ENCODE data around the gene LBHD2. TPM values are rescaled to one million over a fixed set of nuclear protein-coding genes. Genes with fewer than 3 reads are reported as not detected.

Gene LBHD2
- total and polyA plus RNA-seq, 2 of the 13 experiments (the other 11 are each of a cell fraction or from before 2014, with no cell fraction given), result 0.67 to 1.00 TPM

DNA sequence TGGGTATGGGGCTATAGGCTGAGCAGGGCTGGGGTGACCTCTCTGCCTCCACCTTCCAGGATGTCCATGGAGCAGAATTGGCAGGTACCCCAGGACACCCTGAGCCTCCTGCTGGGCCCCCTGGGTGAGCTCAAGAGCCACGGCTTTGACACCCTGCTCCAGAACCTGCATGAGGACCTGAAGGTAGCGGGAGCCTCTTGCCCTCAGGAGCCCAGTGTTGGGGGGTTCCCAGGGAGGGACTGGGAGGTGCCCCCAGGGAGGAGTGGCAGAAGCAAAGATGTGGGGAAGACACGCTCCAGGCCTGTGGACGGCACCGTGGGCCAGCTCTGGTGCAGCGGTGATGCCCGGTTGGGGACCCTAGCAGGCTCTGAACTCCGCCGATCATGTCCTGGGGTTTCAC lies 47.6 kb downstream of the LBHD2 start:
- no TSS peak for BruUV-seq (replicated peaks)
- Histone ChIP-seq H3K4me1 (ENCODE audit: insufficient read depth, low read length) (peaks cover 37% of the 10 kb centered on the region), H3K36me3 (replicated peaks in 1 of 2; ENCODE audit: control insufficient read depth in 1 of 2, insufficient read depth in 2 of 2, low read length in 2 of 2) (no peaks in the 10 kb centered on the region), H3K4me3 (replicated peaks in 1 of 3; ENCODE audit: insufficient read depth in 1 of 3, low read depth in 2 of 3, low read length in 3 of 3) (no peak overlapping the region), H2AFZ (ENCODE audit: low read length) (no peak overlapping the region), H3K9me3 (ENCODE audit: low read length) (no peaks in the 10 kb centered on the region), H3K27ac (ENCODE audit: extremely low read length, insufficient read depth, low read length) (no peak overlapping the region), H3K9ac (ENCODE audit: insufficient read depth, low read depth, low read length) (no peak overlapping the region), H3K4me2 (ENCODE audit: low read depth, low read length) (no peak overlapping the region), H3K27me3 (ENCODE audit: control insufficient read depth in 1 of 2, insufficient read depth in 2 of 2, low read length in 2 of 2) (peaks cover 6 to 40% of the 10 kb centered on the region in 2 experiments; a peak in 3 of 5 replicates), H4K20me1 (ENCODE audit: insufficient read depth, low read length) (no peaks in the 10 kb centered on the region; the same call in 1 of the 2 replicates), H3K79me2 (ENCODE audit: insufficient read depth, low read length) (no peaks in the 10 kb centered on the region)
- 70% methylated on average over 2 of the region's 9 CpGs for WGBS (ENCODE audit: low lambda C conversion rate)
- in situ Hi-C loops (cut with HindIII; ENCODE audit: extremely low pct_ligation_motif_present, low pct_unique_long_range_greater_than_20kb) (no loop called here), intact Hi-C loops (cut with micrococcal nuclease; ENCODE audit: unreplicated experiment) (no loop called here)
- no peak for TF ChIP-seq ZNF781 (CRISPR knock-in tag; IDR thresholded peaks at IDR 0.05; ENCODE audit: borderline replicate concordance, not compliant biosample characterization)
- TF ChIP-seq KAT8 (CRISPR knock-in tag; IDR thresholded peaks at IDR 0.05), result no peak
- no peak for TF ChIP-seq PTBP1 (IDR thresholded peaks at IDR 0.05; ENCODE audit: low read depth, low read length, poor library complexity, severe bottlenecking)
- TF ChIP-seq NFKBIZ (CRISPR knock-in tag; IDR thresholded peaks at IDR 0.05), result no peak
- no peak for TF ChIP-seq ZNF746 (CRISPR knock-in tag; IDR thresholded peaks at IDR 0.05)
- no peak for TF ChIP-seq ZBTB21 (CRISPR knock-in tag; IDR thresholded peaks at IDR 0.05)
- DNase-seq (ENCODE audit: low spot score), result no peak
- FAIRE-seq, result no peak
- POLR2A ChIA-PET, result no interaction called here
- no peak for ATAC-seq
- CTCF ChIA-PET (ENCODE audit: low intra/inter-chr PET ratio, low total read pairs), result no interaction called here

DNA sequence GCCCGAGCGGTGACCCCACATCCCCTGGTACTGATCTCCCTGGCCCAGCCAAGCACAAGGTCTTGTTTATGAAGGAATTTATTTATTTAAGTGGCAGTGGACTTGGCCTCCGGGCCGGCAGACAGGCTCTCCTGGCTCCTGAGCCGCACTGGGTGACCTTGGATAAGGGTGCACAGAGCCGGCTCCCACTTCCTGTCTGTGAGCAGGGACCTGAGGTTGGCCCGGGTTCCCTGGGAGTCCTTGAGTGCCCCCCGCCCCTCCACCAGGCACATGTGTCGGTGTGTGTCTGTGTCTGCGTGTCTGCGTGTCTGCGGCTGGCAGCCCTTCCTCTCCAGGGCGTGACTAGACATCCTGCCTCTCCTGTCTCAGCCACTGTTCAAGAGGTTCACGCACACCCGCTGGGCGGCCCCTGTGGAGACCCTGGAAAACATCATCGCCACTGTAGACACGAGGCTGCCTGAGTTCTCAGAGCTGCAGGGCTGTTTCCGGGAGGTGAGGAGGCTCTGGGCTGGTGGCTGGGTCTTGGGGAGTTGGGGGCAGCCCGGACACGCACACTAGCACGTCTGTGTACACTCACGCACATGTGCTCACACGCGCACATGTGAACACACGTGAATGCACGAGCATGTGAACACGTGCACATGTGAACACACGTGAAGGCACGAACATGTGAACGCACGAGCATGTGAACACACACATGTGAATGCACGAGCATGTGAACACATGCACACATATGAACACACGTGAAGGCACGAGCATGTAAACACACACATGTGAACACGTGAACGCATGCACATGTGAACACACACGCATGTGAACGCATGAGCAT lies 48.6 kb downstream of the LBHD2 start:
- intact Hi-C loops (cut with micrococcal nuclease; ENCODE audit: unreplicated experiment), result no loop called here
- Histone ChIP-seq H3K9ac (ENCODE audit: insufficient read depth, low read depth, low read length) (no peak overlapping the region), H4K20me1 (ENCODE audit: insufficient read depth, low read length) (no peaks in the 10 kb centered on the region; the same call in 1 of the 2 replicates), H3K27ac (ENCODE audit: extremely low read length, insufficient read depth, low read length) (no peak overlapping the region), H3K4me2 (ENCODE audit: low read depth, low read length) (peak overlapping the region; percentile 23; the same call in 1 of the 2 replicates), H3K36me3 (replicated peaks in 1 of 2; ENCODE audit: control insufficient read depth in 1 of 2, insufficient read depth in 2 of 2, low read length in 2 of 2) (no peaks in the 10 kb centered on the region), H3K9me3 (ENCODE audit: low read length) (no peaks in the 10 kb centered on the region), H2AFZ (ENCODE audit: low read length) (no peak overlapping the region), H3K4me1 (ENCODE audit: insufficient read depth, low read length) (peaks cover 35% of the 10 kb centered on the region), H3K79me2 (ENCODE audit: insufficient read depth, low read length) (no peaks in the 10 kb centered on the region), H3K4me3 (replicated peaks in 1 of 3; ENCODE audit: insufficient read depth in 1 of 3, low read depth in 2 of 3, low read length in 3 of 3) (peak overlapping the region in 1 of 3 experiments; percentile 9; a peak in 1 of 6 replicates), H3K27me3 (ENCODE audit: control insufficient read depth in 1 of 2, insufficient read depth in 2 of 2, low read length in 2 of 2) (peaks cover 7 to 37% of the 10 kb centered on the region in 2 experiments; a peak in 3 of 5 replicates)
- ChIA-PET CTCF (ENCODE audit: low intra/inter-chr PET ratio, low total read pairs) (no interaction called here), POLR2A (no interaction called here)
- BruUV-seq (replicated peaks), result no TSS peak
- FAIRE-seq (no peak), ATAC-seq (peak; percentile 47), DNase-seq (ENCODE audit: low spot score) (peak; percentile 62)
- 53% methylated on average over 15 of the region's 39 CpGs for WGBS (ENCODE audit: low lambda C conversion rate)
- in situ Hi-C loops (cut with HindIII; ENCODE audit: extremely low pct_ligation_motif_present, low pct_unique_long_range_greater_than_20kb), result no loop called here
- TF ChIP-seq, protein P1, sequence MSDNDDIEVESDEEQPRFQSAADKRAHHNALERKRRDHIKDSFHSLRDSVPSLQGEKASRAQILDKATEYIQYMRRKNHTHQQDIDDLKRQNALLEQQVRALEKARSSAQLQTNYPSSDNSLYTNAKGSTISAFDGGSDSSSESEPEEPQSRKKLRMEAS (IDR thresholded peaks at IDR 0.05), result no peak
- TF ChIP-seq ZNF616 (CRISPR knock-in tag; IDR thresholded peaks at IDR 0.05; ENCODE audit: low read depth) (no peak), HES4 (CRISPR knock-in tag; IDR thresholded peaks at IDR 0.05; ENCODE audit: borderline replicate concordance) (0 out of 2 replicates have a peak, but pooled peaks have one; percentile 69), ZEB1 (IDR thresholded peaks at IDR 0.05; ENCODE audit: insufficient replicate concordance, low read depth) (no peak), MEF2D (CRISPR knock-in tag; IDR thresholded peaks at IDR 0.05) (0 out of 2 replicates have a peak, but pooled peaks have one; percentile 45)
- TF ChIP-seq, protein P2, sequence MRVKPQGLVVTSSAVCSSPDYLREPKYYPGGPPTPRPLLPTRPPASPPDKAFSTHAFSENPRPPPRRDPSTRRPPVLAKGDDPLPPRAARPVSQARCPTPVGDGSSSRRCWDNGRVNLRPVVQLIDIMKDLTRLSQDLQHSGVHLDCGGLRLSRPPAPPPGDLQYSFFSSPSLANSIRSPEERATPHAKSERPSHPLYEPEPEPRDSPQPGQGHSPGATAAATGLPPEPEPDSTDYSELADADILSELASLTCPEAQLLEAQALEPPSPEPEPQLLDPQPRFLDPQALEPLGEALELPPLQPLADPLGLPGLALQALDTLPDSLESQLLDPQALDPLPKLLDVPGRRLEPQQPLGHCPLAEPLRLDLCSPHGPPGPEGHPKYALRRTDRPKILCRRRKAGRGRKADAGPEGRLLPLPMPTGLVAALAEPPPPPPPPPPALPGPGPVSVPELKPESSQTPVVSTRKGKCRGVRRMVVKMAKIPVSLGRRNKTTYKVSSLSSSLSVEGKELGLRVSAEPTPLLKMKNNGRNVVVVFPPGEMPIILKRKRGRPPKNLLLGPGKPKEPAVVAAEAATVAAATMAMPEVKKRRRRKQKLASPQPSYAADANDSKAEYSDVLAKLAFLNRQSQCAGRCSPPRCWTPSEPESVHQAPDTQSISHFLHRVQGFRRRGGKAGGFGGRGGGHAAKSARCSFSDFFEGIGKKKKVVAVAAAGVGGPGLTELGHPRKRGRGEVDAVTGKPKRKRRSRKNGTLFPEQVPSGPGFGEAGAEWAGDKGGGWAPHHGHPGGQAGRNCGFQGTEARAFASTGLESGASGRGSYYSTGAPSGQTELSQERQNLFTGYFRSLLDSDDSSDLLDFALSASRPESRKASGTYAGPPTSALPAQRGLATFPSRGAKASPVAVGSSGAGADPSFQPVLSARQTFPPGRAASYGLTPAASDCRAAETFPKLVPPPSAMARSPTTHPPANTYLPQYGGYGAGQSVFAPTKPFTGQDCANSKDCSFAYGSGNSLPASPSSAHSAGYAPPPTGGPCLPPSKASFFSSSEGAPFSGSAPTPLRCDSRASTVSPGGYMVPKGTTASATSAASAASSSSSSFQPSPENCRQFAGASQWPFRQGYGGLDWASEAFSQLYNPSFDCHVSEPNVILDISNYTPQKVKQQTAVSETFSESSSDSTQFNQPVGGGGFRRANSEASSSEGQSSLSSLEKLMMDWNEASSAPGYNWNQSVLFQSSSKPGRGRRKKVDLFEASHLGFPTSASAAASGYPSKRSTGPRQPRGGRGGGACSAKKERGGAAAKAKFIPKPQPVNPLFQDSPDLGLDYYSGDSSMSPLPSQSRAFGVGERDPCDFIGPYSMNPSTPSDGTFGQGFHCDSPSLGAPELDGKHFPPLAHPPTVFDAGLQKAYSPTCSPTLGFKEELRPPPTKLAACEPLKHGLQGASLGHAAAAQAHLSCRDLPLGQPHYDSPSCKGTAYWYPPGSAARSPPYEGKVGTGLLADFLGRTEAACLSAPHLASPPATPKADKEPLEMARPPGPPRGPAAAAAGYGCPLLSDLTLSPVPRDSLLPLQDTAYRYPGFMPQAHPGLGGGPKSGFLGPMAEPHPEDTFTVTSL (CRISPR knock-in tag; IDR thresholded peaks at IDR 0.05; ENCODE audit: borderline replicate concordance), result peak; percentile 25; the same call in 1 of the 2 replicates
